IPS-18c (cell line): ENCODE data around the gene ADAM11.

Experiments
- H3K4me3 ChIP-seq: 2 replicates; pipeline ENCODE4 v1.7.0; 2013; ENCODE audit warnings: low read depth, mild to moderate bottlenecking, low read length, moderate library complexity; ENCODE audit not compliant: insufficient read depth
- H3K9me3 ChIP-seq: one replicate; pipeline ENCODE4 v1.6.1; 2013; ENCODE audit warnings: mild to moderate bottlenecking, low read length, moderate library complexity; ENCODE audit not compliant: control insufficient read depth, insufficient read depth

Gene ADAM11

DNA sequence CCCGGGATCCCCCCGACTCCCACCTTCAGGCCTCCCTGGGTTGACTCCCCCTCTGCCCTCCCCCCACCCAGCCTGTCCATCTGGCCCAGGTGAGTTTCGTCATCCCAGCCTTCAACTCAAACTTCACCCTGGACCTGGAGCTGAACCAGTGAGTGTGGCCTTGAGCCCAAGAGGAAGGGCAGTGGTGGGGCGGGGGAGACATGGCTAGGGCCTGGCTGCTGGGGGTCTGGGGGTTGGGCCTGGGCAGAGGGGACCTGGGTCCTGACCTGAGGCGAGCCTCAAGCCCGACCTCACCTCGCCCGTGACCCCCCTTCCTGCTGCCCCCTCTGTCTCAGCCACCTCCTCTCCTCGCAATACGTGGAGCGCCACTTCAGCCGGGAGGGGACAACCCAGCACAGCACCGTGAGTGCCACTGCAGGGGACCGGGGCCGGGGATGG, 10.9 kb downstream of the ADAM11 start:
- peaks cover 2% of the 10 kb centered on the region for H3K9me3 ChIP-seq

GRCh38 chr17:44770166-44770925, 11.6 kb downstream of the ADAM11 start:
- H3K4me3 ChIP-seq: no peak overlapping the region

More for the DNA sequence above, 10.9 kb downstream of the ADAM11 start:
- H3K4me3 ChIP-seq: no peak overlapping the region

GRCh38 chr17:44772308-44773045, 13.7 kb downstream of the ADAM11 start:
- peaks cover 2% of the 10 kb centered on the region for H3K9me3 ChIP-seq
- H3K4me3 ChIP-seq: no peak overlapping the region

More at GRCh38 chr17:44770166-44770925, 11.6 kb downstream of the ADAM11 start:
- peaks cover 2% of the 10 kb centered on the region for H3K9me3 ChIP-seq

DNA sequence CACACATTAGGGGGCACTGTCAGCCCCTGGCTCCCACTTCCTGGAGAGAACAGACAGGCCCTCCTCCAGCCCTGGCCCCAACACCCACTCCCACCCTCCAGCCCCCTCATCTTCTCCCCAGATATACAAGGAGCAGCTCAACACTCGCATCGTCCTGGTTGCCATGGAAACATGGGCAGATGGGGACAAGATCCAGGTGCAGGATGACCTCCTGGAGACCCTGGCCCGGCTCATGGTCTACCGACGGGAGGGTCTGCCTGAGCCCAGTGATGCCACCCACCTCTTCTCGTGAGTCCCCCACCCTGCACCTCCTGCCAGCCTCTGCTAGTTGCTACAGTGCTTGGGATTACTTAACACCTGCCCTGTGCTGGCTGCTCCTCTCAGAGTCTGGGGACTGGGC, 14.4 kb downstream of the ADAM11 start:
- H3K9me3 ChIP-seq: peaks cover 2% of the 10 kb centered on the region
- H3K4me3 ChIP-seq: no peak overlapping the region

GRCh38 chr17:44774271-44775135, 15.7 kb downstream of the ADAM11 start:
- Histone ChIP-seq H3K9me3 (peaks cover 2% of the 10 kb centered on the region), H3K4me3 (peak overlapping the region; percentile 81; the same call in 1 of the 2 replicates)

GRCh38 chr17:44775136-44775837, 16.5 kb downstream of the ADAM11 start:
- Histone ChIP-seq H3K9me3 (peaks cover 2% of the 10 kb centered on the region), H3K4me3 (peak overlapping the region; percentile 81)

DNA sequence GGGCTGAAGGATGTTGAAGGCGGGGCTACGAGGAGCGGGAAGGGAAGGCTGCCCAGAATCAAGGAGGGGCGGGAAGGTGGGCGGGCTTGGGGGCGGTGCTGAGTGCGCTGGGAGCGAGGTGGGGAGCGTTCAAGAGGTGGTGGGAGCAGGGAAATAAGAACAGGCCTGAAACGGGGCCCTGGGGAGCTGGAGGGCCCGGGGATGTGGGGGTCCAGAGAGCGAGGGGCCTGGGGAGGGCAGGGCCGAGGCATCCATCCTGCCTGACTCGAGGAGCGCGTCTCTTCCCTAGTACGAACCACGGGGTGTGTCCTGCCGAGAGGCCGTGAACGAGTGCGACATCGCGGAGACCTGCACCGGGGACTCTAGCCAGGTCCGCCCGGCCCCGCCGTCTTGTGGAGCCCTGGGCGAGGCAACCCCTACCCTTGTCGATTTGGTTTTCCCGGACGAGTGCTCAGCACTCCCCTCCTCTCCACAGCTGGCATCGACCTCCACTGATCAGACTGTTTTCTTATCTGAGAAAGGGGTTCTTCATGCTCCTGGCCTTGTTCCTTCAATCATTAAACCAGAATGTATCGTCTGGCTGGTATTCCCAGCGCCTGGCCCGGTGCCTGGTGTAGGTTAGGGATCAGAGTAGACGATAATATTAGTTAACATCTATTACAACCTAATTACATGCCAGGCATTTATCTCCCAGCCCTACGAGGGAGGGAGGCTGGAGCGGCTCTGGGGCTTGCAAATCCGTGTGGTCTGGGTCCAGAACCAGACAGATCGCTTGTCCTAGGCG, 17.2 kb downstream of the ADAM11 start:
- Histone ChIP-seq H3K9me3 (peaks cover 2% of the 10 kb centered on the region), H3K4me3 (peak overlapping the region; percentile 81)

GRCh38 chr17:44776628-44777393, 18.0 kb downstream of the ADAM11 start:
- peaks cover 2% of the 10 kb centered on the region for H3K9me3 ChIP-seq
- H3K4me3 ChIP-seq: no peak overlapping the region

DNA sequence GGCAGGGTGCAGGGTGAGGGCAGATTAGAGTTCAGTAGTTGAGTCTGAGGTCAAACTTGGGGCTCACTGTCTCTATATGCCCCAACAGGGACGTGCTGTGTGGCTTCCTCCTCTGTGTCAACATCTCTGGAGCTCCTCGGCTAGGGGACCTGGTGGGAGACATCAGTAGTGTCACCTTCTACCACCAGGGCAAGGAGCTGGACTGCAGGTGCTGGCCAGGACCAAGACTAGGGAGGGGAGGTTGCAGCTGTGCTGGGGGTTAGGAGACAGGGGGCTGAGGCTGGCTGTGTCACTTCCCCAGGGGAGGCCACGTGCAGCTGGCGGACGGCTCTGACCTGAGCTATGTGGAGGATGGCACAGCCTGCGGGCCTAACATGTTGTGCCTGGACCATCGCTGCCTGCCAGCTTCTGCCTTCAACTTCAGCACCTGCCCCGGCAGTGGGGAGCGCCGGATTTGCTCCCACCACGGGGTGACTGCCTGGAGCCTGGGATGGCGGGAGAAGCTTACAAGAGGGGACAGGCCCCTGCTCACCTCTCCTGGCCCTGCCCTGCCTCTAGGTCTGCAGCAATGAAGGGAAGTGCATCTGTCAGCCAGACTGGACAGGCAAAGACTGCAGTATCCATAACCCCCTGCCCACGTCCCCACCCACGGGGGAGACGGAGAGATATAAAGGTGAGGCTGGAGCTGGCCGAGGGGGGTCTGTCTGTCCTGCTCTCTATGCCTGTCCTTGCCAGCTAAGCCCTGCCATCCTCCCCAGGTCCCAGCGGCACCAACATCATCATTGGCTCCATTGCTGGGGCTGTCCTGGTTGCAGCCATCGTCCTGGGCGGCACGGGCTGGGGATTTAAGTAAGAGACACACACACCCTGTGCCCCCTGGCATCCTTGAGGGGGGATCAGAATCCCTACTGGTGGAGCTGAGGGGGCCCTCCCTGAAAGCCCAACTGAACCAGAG, 18.9 kb downstream of the ADAM11 start:
- no peaks in the 10 kb centered on the region for H3K9me3 ChIP-seq
- no peak overlapping the region for H3K4me3 ChIP-seq

DNA sequence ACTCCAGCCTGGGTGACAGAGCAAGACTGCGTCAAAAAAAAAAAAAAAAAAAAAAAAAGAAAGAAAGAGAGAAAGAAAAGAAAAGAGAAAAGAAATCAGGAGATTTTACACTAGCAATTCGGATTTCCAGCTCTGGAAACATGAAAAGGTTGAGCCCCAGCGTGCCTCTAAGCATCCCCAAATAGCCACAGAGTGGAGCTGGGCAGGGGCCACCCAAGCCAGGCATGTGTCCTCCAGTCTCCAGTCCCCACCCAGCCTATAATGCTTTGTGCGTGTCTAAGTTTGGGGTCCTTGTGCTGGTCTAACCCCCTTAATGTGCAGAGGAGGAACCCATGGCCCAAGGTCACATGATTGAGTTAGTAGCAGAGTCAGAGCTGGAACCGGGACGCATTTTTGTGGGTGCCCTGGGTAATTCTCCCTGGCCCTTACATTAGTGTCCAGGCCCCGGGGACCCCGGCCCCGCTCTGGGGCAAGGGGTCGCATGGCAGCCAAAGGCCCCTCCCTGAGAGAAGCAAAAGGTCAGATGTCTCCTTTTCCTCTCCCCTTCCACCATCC, 19.9 kb downstream of the ADAM11 start:
- peak overlapping the region; percentile 52; the same call in 1 of the 2 replicates for H3K4me3 ChIP-seq

DNA sequence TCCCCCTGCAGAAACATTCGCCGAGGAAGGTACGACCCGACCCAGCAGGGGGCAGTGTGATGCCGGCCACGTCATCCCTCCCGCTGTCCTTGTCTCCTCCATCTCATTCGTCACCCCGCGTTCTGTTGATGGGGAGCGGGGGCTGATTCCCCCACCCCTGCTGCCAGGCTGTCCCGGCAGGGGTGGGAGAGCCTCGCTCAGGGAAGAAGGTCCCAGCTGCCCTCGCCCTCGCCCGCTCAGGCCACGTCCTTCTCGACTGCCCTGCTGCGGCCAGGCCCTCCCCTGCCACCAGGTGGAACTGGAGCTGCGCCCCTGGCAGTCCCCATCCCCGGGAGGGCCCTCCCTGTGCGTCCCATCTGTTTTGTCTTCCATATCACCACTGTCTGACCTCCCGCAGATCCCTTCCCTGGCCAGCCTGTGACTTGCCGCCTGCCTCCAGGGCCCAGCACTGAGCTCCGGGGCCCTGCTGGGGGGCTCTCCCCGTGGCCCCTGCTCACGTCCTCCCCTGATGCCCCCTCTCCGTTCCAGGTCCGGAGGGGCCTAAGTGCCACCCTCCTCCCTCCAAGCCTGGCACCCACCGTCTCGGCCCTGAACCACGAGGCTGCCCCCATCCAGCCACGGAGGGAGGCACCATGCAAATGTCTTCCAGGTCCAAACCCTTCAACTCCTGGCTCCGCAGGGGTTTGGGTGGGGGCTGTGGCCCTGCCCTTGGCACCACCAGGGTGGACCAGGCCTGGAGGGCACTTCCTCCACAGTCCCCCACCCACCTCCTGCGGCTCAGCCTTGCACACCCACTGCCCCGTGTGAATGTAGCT, 20.6 kb downstream of the ADAM11 start:
- no peaks in the 10 kb centered on the region for H3K9me3 ChIP-seq
- H3K4me3 ChIP-seq: peak overlapping the region; percentile 52

More for the DNA sequence above, 19.9 kb downstream of the ADAM11 start:
- H3K9me3 ChIP-seq: no peaks in the 10 kb centered on the region

DNA sequence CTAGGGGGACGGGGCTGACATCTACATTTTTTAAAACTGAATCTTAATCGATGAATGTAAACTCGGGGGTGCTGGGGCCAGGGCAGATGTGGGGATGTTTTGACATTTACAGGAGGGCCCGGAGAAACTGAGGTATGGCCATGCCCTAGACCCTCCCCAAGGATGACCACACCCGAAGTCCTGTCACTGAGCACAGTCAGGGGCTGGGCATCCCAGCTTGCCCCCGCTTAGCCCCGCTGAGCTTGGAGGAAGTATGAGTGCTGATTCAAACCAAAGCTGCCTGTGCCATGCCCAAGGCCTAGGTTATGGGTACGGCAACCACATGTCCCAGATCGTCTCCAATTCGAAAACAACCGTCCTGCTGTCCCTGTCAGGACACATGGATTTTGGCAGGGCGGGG, 21.4 kb downstream of the ADAM11 start:
- H3K9me3 ChIP-seq: no peaks in the 10 kb centered on the region
- H3K4me3 ChIP-seq: no peak overlapping the region

GRCh38 chr17:44780845-44781480, 22.2 kb downstream of the ADAM11 start:
- Histone ChIP-seq H3K4me3 (no peak overlapping the region), H3K9me3 (no peaks in the 10 kb centered on the region)
